ENCODE results near the gene HS2ST1. TPM values are rescaled to one million over a fixed set of nuclear protein-coding genes. Genes with fewer than 3 reads are reported as not detected.

HS2ST1 gene
- total RNA-seq, 6 experiments from 2014 or later = 23.8 to 26.8 (median 24.8) TPM

GRCh38 chr1:87094238-87094637 is 179.8 kb downstream of the HS2ST1 start:
- no peak for TF ChIP-seq CTCF (IDR thresholded peaks at IDR 0.05)
- H3K9me3 Mint-ChIP-seq = no peaks in the 10 kb centered on the region
- H3K27ac Mint-ChIP-seq = no peak overlapping the region
- H3K4me3 Mint-ChIP-seq = no peak overlapping the region
- H3K4me1 Mint-ChIP-seq (ENCODE audit: low read depth) = peaks cover 27% of the 10 kb centered on the region
- no peaks in the 10 kb centered on the region; the same call in 1 of the 2 replicates for H3K27me3 Mint-ChIP-seq (ENCODE audit: insufficient read depth)
- DNase-seq = no peak
- no peaks in the 10 kb centered on the region for H3K36me3 Mint-ChIP-seq (ENCODE audit: low read depth)

GRCh38 chr1:87100271-87100670 is 185.8 kb downstream of the HS2ST1 start:
- Mint-ChIP-seq H3K4me1 (ENCODE audit: low read depth) (peaks cover 6% of the 10 kb centered on the region), H3K27ac (no peak overlapping the region), H3K4me3 (no peak overlapping the region), H3K36me3 (ENCODE audit: low read depth) (no peaks in the 10 kb centered on the region), H3K27me3 (ENCODE audit: insufficient read depth) (no peaks in the 10 kb centered on the region), H3K9me3 (no peaks in the 10 kb centered on the region)
- DNase-seq = no peak
- no peak for TF ChIP-seq CTCF (IDR thresholded peaks at IDR 0.05)

GRCh38 chr1:87103074-87103473 is 188.6 kb downstream of the HS2ST1 start:
- no peaks in the 10 kb centered on the region for H3K27me3 Mint-ChIP-seq (ENCODE audit: insufficient read depth)
- no peak for TF ChIP-seq CTCF (IDR thresholded peaks at IDR 0.05)
- no peak overlapping the region for H3K27ac Mint-ChIP-seq
- H3K4me1 Mint-ChIP-seq (ENCODE audit: low read depth) = peaks cover 8% of the 10 kb centered on the region
- H3K36me3 Mint-ChIP-seq (ENCODE audit: low read depth) = no peaks in the 10 kb centered on the region
- DNase-seq = no peak
- no peak overlapping the region for H3K4me3 Mint-ChIP-seq
- H3K9me3 Mint-ChIP-seq = no peaks in the 10 kb centered on the region

GRCh38 chr1:87104140-87104539 is 189.7 kb downstream of the HS2ST1 start:
- Mint-ChIP-seq H3K9me3 (no peaks in the 10 kb centered on the region), H3K4me1 (ENCODE audit: low read depth) (peaks cover 14% of the 10 kb centered on the region), H3K4me3 (no peak overlapping the region), H3K36me3 (ENCODE audit: low read depth) (no peaks in the 10 kb centered on the region), H3K27me3 (ENCODE audit: insufficient read depth) (no peaks in the 10 kb centered on the region), H3K27ac (no peak overlapping the region)
- DNase-seq = no peak
- TF ChIP-seq CTCF (IDR thresholded peaks at IDR 0.05) = no peak

GRCh38 chr1:87104945-87105344 is 190.5 kb downstream of the HS2ST1 start:
- Mint-ChIP-seq H3K4me1 (ENCODE audit: low read depth) (peaks cover 15% of the 10 kb centered on the region), H3K4me3 (no peak overlapping the region), H3K27ac (no peak overlapping the region), H3K36me3 (ENCODE audit: low read depth) (no peaks in the 10 kb centered on the region), H3K9me3 (no peaks in the 10 kb centered on the region), H3K27me3 (ENCODE audit: insufficient read depth) (no peaks in the 10 kb centered on the region)
- TF ChIP-seq CTCF (IDR thresholded peaks at IDR 0.05) = no peak
- no peak for DNase-seq

DNA sequence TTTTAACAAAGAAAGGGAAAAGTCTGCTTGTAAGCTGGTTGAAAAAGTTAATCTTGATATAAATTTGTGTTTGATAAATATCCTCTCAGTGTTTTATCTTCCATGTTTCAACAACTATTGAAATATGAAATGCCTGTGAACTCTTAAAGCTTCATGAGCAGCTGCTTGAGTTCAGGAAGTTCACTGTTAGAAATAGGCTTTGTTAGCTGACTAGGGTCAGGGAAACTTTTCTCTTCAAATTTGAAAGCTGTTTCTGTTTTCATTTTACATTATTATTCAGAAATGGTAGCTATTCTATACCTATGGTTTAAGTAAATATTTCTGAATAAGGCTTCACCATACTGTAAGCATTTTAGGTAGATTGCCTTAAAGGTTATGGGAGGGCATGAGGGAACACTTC is 191.7 kb downstream of the HS2ST1 start:
- H3K27ac Mint-ChIP-seq = no peak overlapping the region
- no peaks in the 10 kb centered on the region for H3K36me3 Mint-ChIP-seq (ENCODE audit: low read depth)
- no peaks in the 10 kb centered on the region for H3K27me3 Mint-ChIP-seq (ENCODE audit: insufficient read depth)
- H3K9me3 Mint-ChIP-seq = no peaks in the 10 kb centered on the region
- no peak overlapping the region for H3K4me3 Mint-ChIP-seq
- no peak for DNase-seq
- no peak for TF ChIP-seq CTCF (IDR thresholded peaks at IDR 0.05)
- H3K4me1 Mint-ChIP-seq (ENCODE audit: low read depth) = peaks cover 26% of the 10 kb centered on the region

Measured in HFFc6 (cell line).